Uterus (tissue), 4 donors: ENCODE measurements around the gene ZNF384. TPM values are rescaled to one million over a fixed set of nuclear protein-coding genes. Genes with fewer than 3 reads are reported as not detected.

Experiments
- DNase-seq, 2 donors: peaks; one replicate each; pipeline ENCODE4 v3.0.0-alpha.2; 2019 to 2020
- H3K27ac ChIP-seq, 2 donors: fragments of 200-600 bp; sonication (generic); 1 replicate in 1 of 2; 2 replicates in 1 of 2; pipeline ENCODE4 v1.5.1; 2016 to 2018
- H3K27me3 ChIP-seq, 2 donors: fragments of 200-600 bp; sonication (generic); one replicate each; pipeline ENCODE4 v1.5.1; 2018 to 2019; ENCODE audit warnings: control low read depth in 1 of 2
- H3K36me3 ChIP-seq, 2 donors: fragments of 200-600 bp; sonication (generic); one replicate each; pipeline ENCODE4 v1.5.1; 2019; ENCODE audit warnings: control low read depth in 1 of 2
- H3K4me1 ChIP-seq, 2 donors: fragments of 200-600 bp; sonication (generic); one replicate each; pipeline ENCODE4 v1.5.1; 2018 to 2019; ENCODE audit warnings: control low read depth in 1 of 2
- H3K4me3 ChIP-seq, 2 donors: fragments of 200-600 bp; sonication (generic); 1 replicate in 1 of 2; 2 replicates in 1 of 2; pipeline ENCODE4 v1.5.1; 2018 to 2019; ENCODE audit warnings: mild to moderate bottlenecking in 1 of 2
- H3K9me3 ChIP-seq, 2 donors: fragments of 200-600 bp; sonication (generic); one replicate each; pipeline ENCODE4 v1.5.1; 2019; ENCODE audit warnings: control low read depth in 1 of 2
- CTCF ChIP-seq, 4 experiments: fragments of 200-600 bp in 2 of 4; fragments of 450-650 bp in 2 of 4; sonication (generic) in 2 of 4; IDR thresholded peaks; one replicate each; pipeline ENCODE4 v1.5.1; 2016 to 2019; ENCODE audit warnings: antibody characterized with exemption in 4 of 4, mild to moderate bottlenecking in 2 of 4, moderate library complexity in 1 of 4
- POLR2A ChIP-seq, 2 donors: fragments of 450-650 bp; IDR thresholded peaks; one replicate each; pipeline ENCODE4 v1.6.1; 2016; ENCODE audit warnings: antibody characterized with exemption in 2 of 2, mild to moderate bottlenecking in 1 of 2, moderate library complexity in 1 of 2
- intact Hi-C: fragments of 100-400 bp; cut with DNase I; formaldehyde crosslinking; loops from one replicate; pipeline ENCODE4 v1.15.1; 2023; ENCODE audit warnings: low total_unique reads
- total RNA-seq, 4 donors: library from RNA; depleted of rRNA in 3 of 4; stranded (reverse); fragments of >200 nt in 3 of 4; gene quantifications; one replicate each; pipeline versions ENCODE4 v1.1.0 to v1.2.4, GENCODE V29; 2014 to 2023
- donor health status: DM: yes; HTN: yes; CAD: no.

Gene ZNF384
- 10 to 100 TPM; 13.6 to 71.3 (median 33.1) TPM for total RNA-seq

GRCh38 chr12:6688999-6689882 lies at the start of gene ZNF384:
TSS of gene ZNF384 (minus strand) at chr12:6689375. CDS start at chr12:6679520, 9,855 bp downstream.
- peak within 1 kb of the TSS; percentile 84 to 98 for H3K4me3 ChIP-seq
- peak; percentile 98 to 99 for DNase-seq
- H3K36me3 ChIP-seq, result no peaks in the 10 kb centered on the region
- peak within 1 kb of the TSS; percentile 99 for H3K27ac ChIP-seq
- TF ChIP-seq POLR2A (IDR thresholded peaks at IDR 0.05) (peak; percentile 40 to 73), CTCF (IDR thresholded peaks at IDR 0.05) (peak in 2 of 4 experiments; percentile 17 to 56)
- no peaks in the 10 kb centered on the region for H3K27me3 ChIP-seq
- H3K9me3 ChIP-seq, result no peaks in the 10 kb centered on the region
- H3K4me1 ChIP-seq, result peaks cover 0 to 21% of the 10 kb centered on the region in 2 donors
- intact Hi-C loops, result no loop called here

GRCh38 chr12:6736754-6737153 lies 47.6 kb upstream of the ZNF384 start:
- Histone ChIP-seq H3K9me3 (no peaks in the 10 kb centered on the region), H3K4me1 (no peaks in the 10 kb centered on the region), H3K27me3 (no peaks in the 10 kb centered on the region), H3K36me3 (no peaks in the 10 kb centered on the region), H3K27ac (no peak overlapping the region), H3K4me3 (no peak overlapping the region)
- intact Hi-C loops, result no loop called here
- no peak for DNase-seq
- TF ChIP-seq CTCF (IDR thresholded peaks at IDR 0.05) (no peak), POLR2A (IDR thresholded peaks at IDR 0.05) (no peak)

- Histone ChIP-seq H3K27me3 (no peaks in the 10 kb centered on the region), H3K36me3 (no peaks in the 10 kb centered on the region), H3K4me1 (no peaks in the 10 kb centered on the region), H3K4me3 (no peak overlapping the region), H3K9me3 (no peaks in the 10 kb centered on the region), H3K27ac (peak overlapping the region in 1 of 2 donors; percentile 7)
- intact Hi-C loops, result no loop called here
- DNase-seq, result peak; percentile 63 to 66
- TF ChIP-seq CTCF (IDR thresholded peaks at IDR 0.05), result peak; percentile 62 to 79 (median 77)
- TF ChIP-seq POLR2A (IDR thresholded peaks at IDR 0.05), result no peak
These were observed 46.4 kb upstream of the ZNF384 start for GRCh38 chr12:6735448-6736191.

- H3K27ac ChIP-seq, result no peak overlapping the region
- no peaks in the 10 kb centered on the region for H3K4me1 ChIP-seq
- H3K9me3 ChIP-seq, result no peaks in the 10 kb centered on the region
- intact Hi-C loops, result no loop called here
- H3K27me3 ChIP-seq, result no peaks in the 10 kb centered on the region
- TF ChIP-seq CTCF (IDR thresholded peaks at IDR 0.05), result no peak
- no peak for TF ChIP-seq POLR2A (IDR thresholded peaks at IDR 0.05)
- no peak overlapping the region for H3K4me3 ChIP-seq
- no peak for DNase-seq
- no peaks in the 10 kb centered on the region for H3K36me3 ChIP-seq
These were observed 45.6 kb upstream of the ZNF384 start for GRCh38 chr12:6734506-6735387.
